GM10847 (cell line): ENCODE results near the gene ENAH.

Experiments used
- POLR2A ChIP-seq: IDR thresholded peaks from 2 replicates; pipeline ENCODE4 v1.6.1; 2011; ENCODE audit not compliant: insufficient read length; ENCODE audit errors: extremely low read depth

Gene ENAH

GRCh38 chr1:225631021-225631663 lies 21.8 kb downstream of the ENAH start:
- no peak for TF ChIP-seq POLR2A

- TF ChIP-seq POLR2A = no peak
Measured at GRCh38 chr1:225629483-225629882, 23.4 kb downstream of the ENAH start.

GRCh38 chr1:225627304-225627947 lies 25.5 kb downstream of the ENAH start:
- TF ChIP-seq POLR2A = no peak

- TF ChIP-seq POLR2A = no peak
Measured at GRCh38 chr1:225626698-225627097, 26.2 kb downstream of the ENAH start.

- TF ChIP-seq POLR2A = no peak
Measured at GRCh38 chr1:225617956-225618355, 35.0 kb downstream of the ENAH start.

- TF ChIP-seq POLR2A = no peak
Measured at GRCh38 chr1:225617479-225617878, 35.4 kb downstream of the ENAH start.

- TF ChIP-seq POLR2A = no peak
Measured at GRCh38 chr1:225613006-225613405, 39.9 kb downstream of the ENAH start.

GRCh38 chr1:225612287-225612686 lies 40.6 kb downstream of the ENAH start:
- no peak for TF ChIP-seq POLR2A

GRCh38 chr1:225611537-225612223 lies 41.2 kb downstream of the ENAH start:
- TF ChIP-seq POLR2A = no peak

GRCh38 chr1:225610539-225610938 lies 42.4 kb downstream of the ENAH start:
- TF ChIP-seq POLR2A = no peak

- TF ChIP-seq POLR2A = no peak
Measured at GRCh38 chr1:225608014-225608796, 44.7 kb downstream of the ENAH start.

GRCh38 chr1:225607355-225607754 lies 45.6 kb downstream of the ENAH start:
- no peak for TF ChIP-seq POLR2A

GRCh38 chr1:225603538-225604354 lies 49.2 kb downstream of the ENAH start:
- TF ChIP-seq POLR2A = no peak

- no peak for TF ChIP-seq POLR2A
Measured at GRCh38 chr1:225602590-225603206, 50.2 kb downstream of the ENAH start.
